Activated B cell treated with CpG ODN at 0.5 μM for 24 hours (primary cell): ENCODE measurements around the gene TAC3. TPM values are rescaled to one million over a fixed set of nuclear protein-coding genes. Genes with fewer than 3 reads are reported as not detected.

Experiments
- ATAC-seq: fragments of 200-7000 bp; cut with Tn5 transposase; one replicate; pipeline ENCODE4 v1.10.0; 2021; ENCODE audit warnings: low read depth, mild to moderate bottlenecking, moderate library complexity
- CTCF ChIA-PET: fragments of 350-600 bp; sonication (Branson Sonifier 250); formaldehyde crosslinking; loops from one replicate; lab custom pipeline; 2021; ENCODE audit warnings: antibody characterized with exemption; lab: Charles Lee
- POLR2A ChIA-PET: fragments of 350-600 bp; sonication (Branson Sonifier 250); formaldehyde crosslinking; loops from one replicate; lab custom pipeline; 2021; ENCODE audit warnings: antibody characterized with exemption; lab: Charles Lee
- DNase-seq: peaks from one replicate; pipeline ENCODE4 v3.0.0; 2022
- H3K27ac Mint-ChIP-seq: one replicate; pipeline ENCODE4 v1.8.0; 2020; ENCODE audit warnings: mixed read lengths
- H3K27me3 Mint-ChIP-seq: one replicate; pipeline ENCODE4 v1.8.0; 2021; ENCODE audit warnings: mixed read lengths
- H3K36me3 Mint-ChIP-seq: one replicate; pipeline ENCODE4 v1.8.0; 2021; ENCODE audit warnings: low read depth, mixed read lengths
- H3K4me1 Mint-ChIP-seq: one replicate; pipeline ENCODE4 v1.8.0; 2021; ENCODE audit warnings: mixed read lengths
- H3K4me3 Mint-ChIP-seq: one replicate; pipeline ENCODE4 v1.8.0; 2020; ENCODE audit warnings: mild to moderate bottlenecking, mixed read lengths
- H3K9me3 Mint-ChIP-seq: one replicate; pipeline ENCODE4 v1.8.0; 2020; ENCODE audit warnings: mixed read lengths
- intact Hi-C: fragments of 100-400 bp; cut with micrococcal nuclease; formaldehyde crosslinking; loops from one replicate; pipeline ENCODE4 v1.15.1; 2024
- total RNA-seq: library from RNA; stranded (reverse); gene quantifications from 2 replicates; pipeline ENCODE4 v1.2.3, GENCODE V29; 2022
- TF ChIP-seq, protein P1 (sequence below): fragments of 200-600 bp; IDR thresholded peaks from one replicate; pipeline ENCODE4 v1.8.0; 2022; ENCODE audit warnings: antibody characterized with exemption, mild to moderate bottlenecking

The TAC3 gene
- not detected in 2 replicates for total RNA-seq

DNA sequence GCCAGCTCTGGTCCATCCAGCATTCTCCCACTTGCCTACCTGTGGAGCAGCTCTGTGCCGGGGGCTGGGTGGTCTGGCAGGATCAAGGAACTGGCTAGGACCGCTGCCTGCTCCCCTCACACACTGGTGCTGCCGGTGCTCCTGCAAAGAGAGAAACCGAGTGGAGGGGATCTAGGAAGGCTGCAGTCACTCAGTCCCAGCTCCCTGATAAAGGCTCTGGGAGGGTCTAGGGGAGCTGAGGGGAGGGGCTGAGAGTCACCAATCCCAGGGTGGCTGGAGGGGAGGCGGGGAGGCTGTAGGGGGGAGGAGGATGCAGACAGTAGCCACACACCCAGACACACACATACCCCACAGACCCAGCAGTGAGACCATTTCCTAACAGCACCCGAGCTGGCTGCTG lies at the start of gene TAC3:
Gene TAC3, minus strand, starts transcription at position 182 of the 400 bp plus-strand sequence. CDS start 732 bp downstream, outside the sequence.
- ChIA-PET CTCF (interaction anchor here (0.8 to 1.8 kb wide), 2 partner anchors 9 to 13 kb away, joined by 3 to 6 read pairs; no protein-coding TSS in a partner anchor), POLR2A (interaction anchor here (0.6 to 1.1 kb wide), 3 partner anchors 21 to 158 kb away, joined by 3 to 4 read pairs (median 3); no protein-coding TSS in a partner anchor)
- Mint-ChIP-seq H3K36me3 (no peaks in the 10 kb centered on the region), H3K4me3 (no peak within 1 kb of the TSS), H3K27ac (no peak within 1 kb of the TSS), H3K27me3 (no peaks in the 10 kb centered on the region), H3K9me3 (no peaks in the 10 kb centered on the region), H3K4me1 (peaks cover 23% of the 10 kb centered on the region)
- ATAC-seq (no peak), DNase-seq (no peak)
- intact Hi-C loops: no loop called here
- TF ChIP-seq, protein P1, sequence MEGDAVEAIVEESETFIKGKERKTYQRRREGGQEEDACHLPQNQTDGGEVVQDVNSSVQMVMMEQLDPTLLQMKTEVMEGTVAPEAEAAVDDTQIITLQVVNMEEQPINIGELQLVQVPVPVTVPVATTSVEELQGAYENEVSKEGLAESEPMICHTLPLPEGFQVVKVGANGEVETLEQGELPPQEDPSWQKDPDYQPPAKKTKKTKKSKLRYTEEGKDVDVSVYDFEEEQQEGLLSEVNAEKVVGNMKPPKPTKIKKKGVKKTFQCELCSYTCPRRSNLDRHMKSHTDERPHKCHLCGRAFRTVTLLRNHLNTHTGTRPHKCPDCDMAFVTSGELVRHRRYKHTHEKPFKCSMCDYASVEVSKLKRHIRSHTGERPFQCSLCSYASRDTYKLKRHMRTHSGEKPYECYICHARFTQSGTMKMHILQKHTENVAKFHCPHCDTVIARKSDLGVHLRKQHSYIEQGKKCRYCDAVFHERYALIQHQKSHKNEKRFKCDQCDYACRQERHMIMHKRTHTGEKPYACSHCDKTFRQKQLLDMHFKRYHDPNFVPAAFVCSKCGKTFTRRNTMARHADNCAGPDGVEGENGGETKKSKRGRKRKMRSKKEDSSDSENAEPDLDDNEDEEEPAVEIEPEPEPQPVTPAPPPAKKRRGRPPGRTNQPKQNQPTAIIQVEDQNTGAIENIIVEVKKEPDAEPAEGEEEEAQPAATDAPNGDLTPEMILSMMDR: no peak

DNA sequence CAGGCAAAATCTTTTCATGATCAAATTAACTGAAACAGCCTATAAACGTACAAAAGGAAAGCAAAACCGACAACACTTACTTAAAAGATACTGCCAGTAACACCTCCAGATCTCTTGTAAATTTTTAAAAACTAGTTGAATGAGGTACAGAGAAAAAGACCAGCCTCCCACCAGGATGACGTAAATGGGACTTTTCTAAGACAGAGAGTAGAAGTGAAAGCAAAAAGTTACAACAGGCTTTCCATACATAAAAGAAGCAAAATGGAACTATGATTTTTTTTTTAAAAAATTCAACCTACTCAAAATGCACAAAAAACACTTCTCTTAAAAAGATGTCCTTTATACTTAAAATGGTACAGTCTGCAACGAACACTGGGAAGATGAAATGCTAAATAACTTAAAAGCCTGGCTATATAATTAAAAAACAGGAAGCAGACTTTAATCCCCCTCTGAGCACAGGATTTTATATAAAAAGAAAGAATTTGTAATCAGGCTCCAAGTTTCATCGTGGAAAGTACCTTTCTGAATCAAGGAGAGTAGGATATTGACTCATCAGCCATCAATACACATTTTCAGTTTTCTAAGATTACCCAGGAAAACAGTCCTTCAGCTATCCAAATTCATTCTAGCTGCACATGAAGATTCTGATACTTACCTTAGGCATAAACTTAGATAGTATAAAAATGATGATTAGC lies 47.8 kb upstream of the TAC3 start:
- H3K4me1 Mint-ChIP-seq: peaks cover 37% of the 10 kb centered on the region
- peak overlapping the region; percentile 83 for H3K4me3 Mint-ChIP-seq
- peak overlapping the region; percentile 92 for H3K27ac Mint-ChIP-seq
- ChIA-PET CTCF (interaction anchor here (1.0 to 15.0 kb wide), 6 partner anchors 28 to 63 kb away, joined by 3 to 368 read pairs (median 27); partner anchors contain the start of genes STAT6 and ZBTB39), POLR2A (interaction anchor here (1.4 to 5.9 kb wide), 5 partner anchors 15 to 47 kb away, joined by 3 to 77 read pairs (median 6); partner anchors contain the start of genes NEMP1 and STAT6)
- ATAC-seq (peak; percentile 79), DNase-seq (no peak)
- peaks cover 35% of the 10 kb centered on the region for H3K36me3 Mint-ChIP-seq
- no peaks in the 10 kb centered on the region for H3K9me3 Mint-ChIP-seq
- TF ChIP-seq, protein P1: no peak
- H3K27me3 Mint-ChIP-seq: no peaks in the 10 kb centered on the region
- intact Hi-C loops: loop anchor here (1.0 to 2.0 kb wide), 5 partner anchors 17 to 223 kb away; no protein-coding TSS in a partner anchor

DNA sequence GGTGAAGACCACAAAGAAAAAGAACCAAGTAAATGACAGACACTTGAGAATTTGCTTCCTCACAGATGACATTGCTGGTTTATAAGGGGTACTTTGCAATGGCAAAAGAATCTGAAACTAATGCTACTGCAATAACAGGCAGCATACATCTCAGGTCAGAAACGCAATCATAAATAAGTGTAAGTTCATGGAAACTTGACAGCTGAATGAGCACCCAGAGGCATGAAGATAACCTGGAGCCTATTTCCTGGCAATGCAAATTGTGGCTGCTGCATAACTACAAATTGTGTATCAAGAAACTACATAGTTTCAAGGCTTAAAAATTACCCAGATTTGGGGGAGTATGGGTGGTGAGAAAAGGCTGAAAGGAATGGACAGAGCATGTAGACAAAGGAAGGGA lies 42.1 kb upstream of the TAC3 start:
- Mint-ChIP-seq H3K9me3 (no peaks in the 10 kb centered on the region), H3K36me3 (peaks cover 36% of the 10 kb centered on the region), H3K4me1 (peaks cover 61% of the 10 kb centered on the region), H3K27me3 (no peaks in the 10 kb centered on the region), H3K27ac (peak overlapping the region; percentile 84), H3K4me3 (peak overlapping the region; percentile 50)
- POLR2A ChIA-PET: interaction anchor here (0.6 to 2.2 kb wide), 5 partner anchors 11 to 787 kb away, joined by 3 to 7 read pairs (median 3); no protein-coding TSS in a partner anchor
- intact Hi-C loops: no loop called here
- CTCF ChIA-PET: interaction anchor here (1.2 to 15.0 kb wide), 5 partner anchors 11 to 66 kb away, joined by 3 to 368 read pairs (median 6); partner anchors contain the start of genes STAT6 and ZBTB39
- peak; percentile 59 for ATAC-seq
- no peak for DNase-seq
- TF ChIP-seq, protein P1: no peak

DNA sequence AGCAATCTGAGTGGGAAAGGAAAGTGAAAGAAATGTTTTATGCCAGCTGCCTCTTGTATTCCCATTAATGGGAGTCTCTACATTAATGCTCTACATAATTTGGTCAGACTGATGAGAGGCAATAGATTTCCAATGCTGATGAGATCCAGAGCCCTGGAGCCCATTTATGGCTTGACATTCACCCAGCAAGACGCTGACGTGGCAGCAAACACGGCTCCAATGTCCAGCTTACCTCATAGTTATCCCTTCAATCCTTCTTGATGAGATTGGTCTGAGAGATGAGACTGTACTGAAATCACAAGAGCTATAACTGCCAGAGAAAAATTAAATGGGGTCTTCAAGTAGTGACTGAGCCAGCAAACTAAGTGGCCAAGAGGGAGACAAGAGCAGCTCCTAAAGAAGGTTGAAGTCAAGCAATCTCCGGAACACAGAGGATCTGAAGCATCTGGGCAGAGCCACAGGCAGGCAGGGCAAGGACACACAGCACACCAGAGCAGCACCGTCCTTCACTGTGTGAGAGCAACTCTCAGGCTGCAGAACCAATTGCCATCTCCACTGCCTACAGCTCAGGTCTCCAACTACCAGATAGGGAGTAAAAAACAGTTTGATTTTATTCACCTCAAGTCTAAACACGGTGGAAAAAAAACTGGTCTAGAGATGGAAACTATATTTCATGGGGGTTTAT lies 40.9 kb upstream of the TAC3 start:
- ATAC-seq (no peak), DNase-seq (no peak)
- ChIA-PET POLR2A (interaction anchor here (0.9 to 1.7 kb wide), 2 partner anchors 10 to 55 kb away, joined by 4 to 5 read pairs; no protein-coding TSS in a partner anchor), CTCF (interaction anchor here (0.8 to 8.2 kb wide), 3 partner anchors 12 to 49 kb away, joined by 3 to 89 read pairs (median 4); partner anchors contain the start of gene ZBTB39)
- intact Hi-C loops: no loop called here
- Mint-ChIP-seq H3K9me3 (no peaks in the 10 kb centered on the region), H3K36me3 (peaks cover 34% of the 10 kb centered on the region), H3K27me3 (no peaks in the 10 kb centered on the region), H3K4me3 (no peak overlapping the region), H3K27ac (peak overlapping the region; percentile 43), H3K4me1 (peaks cover 52% of the 10 kb centered on the region)
- TF ChIP-seq, protein P1: no peak
